Fibroblast of the aortic adventitia (primary cell): ENCODE results near the gene TMEM271. TPM values are rescaled to one million over a fixed set of nuclear protein-coding genes. Genes with fewer than 3 reads are reported as not detected.
A peak's percentile ranks its signal among the peaks of the same experiment; 100 is the strongest.

Experiments used
- DNase-seq: peaks from one replicate; pipeline ENCODE4 v3.0.0-alpha.2; 2010; ENCODE audit warnings: low read depth
- H3K4me3 ChIP-seq: 2 replicates; pipeline ENCODE4 v1.5.1; 2011; ENCODE audit warnings: low read depth, mild to moderate bottlenecking, control low read depth, low read length, moderate library complexity
- total RNA-seq: library from RNA; depleted of rRNA; stranded (reverse); fragments of >200 nt; gene quantifications from 2 replicates; pipeline ENCODE4 v1.2.3, GENCODE V29; 2012; ENCODE audit warnings: low replicate concordance
- TF ChIP-seq, protein P1 (sequence below): IDR thresholded peaks from 2 replicates; pipeline ENCODE4 v1.5.1; 2011; ENCODE audit warnings: mild to moderate bottlenecking, low read length, control low read depth, inconsistent platforms; ENCODE audit not compliant: insufficient read depth

TMEM271 gene
- total RNA-seq, 1 donor = not detected

- H3K4me3 ChIP-seq = no peak overlapping the region
- TF ChIP-seq, protein P1, sequence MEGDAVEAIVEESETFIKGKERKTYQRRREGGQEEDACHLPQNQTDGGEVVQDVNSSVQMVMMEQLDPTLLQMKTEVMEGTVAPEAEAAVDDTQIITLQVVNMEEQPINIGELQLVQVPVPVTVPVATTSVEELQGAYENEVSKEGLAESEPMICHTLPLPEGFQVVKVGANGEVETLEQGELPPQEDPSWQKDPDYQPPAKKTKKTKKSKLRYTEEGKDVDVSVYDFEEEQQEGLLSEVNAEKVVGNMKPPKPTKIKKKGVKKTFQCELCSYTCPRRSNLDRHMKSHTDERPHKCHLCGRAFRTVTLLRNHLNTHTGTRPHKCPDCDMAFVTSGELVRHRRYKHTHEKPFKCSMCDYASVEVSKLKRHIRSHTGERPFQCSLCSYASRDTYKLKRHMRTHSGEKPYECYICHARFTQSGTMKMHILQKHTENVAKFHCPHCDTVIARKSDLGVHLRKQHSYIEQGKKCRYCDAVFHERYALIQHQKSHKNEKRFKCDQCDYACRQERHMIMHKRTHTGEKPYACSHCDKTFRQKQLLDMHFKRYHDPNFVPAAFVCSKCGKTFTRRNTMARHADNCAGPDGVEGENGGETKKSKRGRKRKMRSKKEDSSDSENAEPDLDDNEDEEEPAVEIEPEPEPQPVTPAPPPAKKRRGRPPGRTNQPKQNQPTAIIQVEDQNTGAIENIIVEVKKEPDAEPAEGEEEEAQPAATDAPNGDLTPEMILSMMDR = no peak
- DNase-seq = no peak
Observed at GRCh38 chr4:578451-579443, 2.7 kb upstream of the TMEM271 start.

GRCh38 chr4:577499-578450 is 1.7 kb upstream of the TMEM271 start:
- DNase-seq = no peak
- H3K4me3 ChIP-seq = no peak overlapping the region
- TF ChIP-seq, protein P1 = no peak

DNA sequence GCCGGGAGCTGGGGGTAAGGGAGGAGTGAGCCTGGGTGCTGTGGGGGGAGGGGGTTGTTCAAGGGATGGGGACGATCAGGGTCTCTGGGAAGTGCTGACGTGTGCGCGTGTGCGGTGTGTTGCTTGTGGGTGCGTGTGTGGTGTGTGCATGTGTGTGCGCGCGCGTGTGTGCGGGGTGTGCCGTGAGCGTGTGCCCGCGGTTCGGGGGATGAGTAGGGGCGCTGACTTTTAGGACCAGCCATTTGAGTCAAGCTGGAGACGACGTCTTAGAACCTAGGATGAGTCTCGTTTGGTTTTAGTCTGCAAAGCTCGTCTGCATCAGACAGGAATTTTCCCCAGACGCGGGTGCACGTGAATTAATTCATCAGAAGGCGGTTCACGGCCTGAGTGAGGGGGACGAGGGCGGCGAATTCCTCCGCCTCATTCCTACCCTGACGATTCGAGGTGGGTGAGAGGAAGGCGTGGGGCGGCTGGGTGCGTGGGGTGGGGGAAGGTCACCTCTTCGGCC is 950 bp upstream of the TMEM271 start:
- H3K4me3 ChIP-seq = no peak overlapping the region
- TF ChIP-seq, protein P1 = no peak
- DNase-seq = no peak

DNA sequence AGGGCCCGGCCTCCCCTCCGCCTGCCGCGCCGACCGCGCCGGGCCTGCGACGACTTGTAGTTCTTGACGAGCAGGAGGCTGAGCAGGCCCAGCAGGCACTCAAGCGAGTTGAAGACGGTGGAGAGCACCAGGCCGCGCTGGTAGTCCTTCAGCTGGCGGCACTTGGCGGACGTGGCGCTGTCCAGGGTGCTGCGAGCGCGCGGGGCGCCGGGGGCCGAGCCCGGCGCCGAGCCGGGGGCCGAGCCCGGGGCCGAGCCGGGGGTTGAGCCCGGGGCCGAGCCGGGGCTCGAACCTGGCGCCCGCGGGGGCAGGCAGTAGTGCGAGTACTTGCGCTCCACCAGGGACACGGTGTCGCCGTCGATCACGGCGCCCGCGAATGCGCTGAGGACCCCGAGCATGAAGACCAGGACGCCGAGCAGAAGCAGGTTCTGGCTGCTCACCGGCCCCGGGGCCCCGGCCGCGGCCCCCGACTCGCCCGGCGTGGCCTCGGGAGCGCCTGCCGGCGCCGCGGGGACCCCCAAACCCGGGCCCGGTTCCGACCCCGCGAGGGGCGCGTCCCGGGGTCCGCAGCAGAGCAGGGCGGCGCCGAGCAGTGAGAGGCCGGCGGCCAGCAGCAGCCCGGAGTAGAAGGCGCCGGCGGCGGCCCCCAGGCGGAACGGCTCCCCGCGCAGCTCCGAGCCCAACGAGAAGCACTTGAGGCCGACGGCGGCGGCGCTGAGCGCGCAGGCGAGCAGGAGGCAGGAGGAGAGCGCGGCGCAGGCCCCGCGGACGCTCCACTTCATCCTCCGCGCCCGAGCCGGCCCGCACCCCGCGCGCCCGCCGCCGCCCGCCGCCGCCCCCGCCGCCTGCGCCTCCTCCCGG is 584 bp downstream of the TMEM271 start:
- DNase-seq = peak; percentile 48

DNA sequence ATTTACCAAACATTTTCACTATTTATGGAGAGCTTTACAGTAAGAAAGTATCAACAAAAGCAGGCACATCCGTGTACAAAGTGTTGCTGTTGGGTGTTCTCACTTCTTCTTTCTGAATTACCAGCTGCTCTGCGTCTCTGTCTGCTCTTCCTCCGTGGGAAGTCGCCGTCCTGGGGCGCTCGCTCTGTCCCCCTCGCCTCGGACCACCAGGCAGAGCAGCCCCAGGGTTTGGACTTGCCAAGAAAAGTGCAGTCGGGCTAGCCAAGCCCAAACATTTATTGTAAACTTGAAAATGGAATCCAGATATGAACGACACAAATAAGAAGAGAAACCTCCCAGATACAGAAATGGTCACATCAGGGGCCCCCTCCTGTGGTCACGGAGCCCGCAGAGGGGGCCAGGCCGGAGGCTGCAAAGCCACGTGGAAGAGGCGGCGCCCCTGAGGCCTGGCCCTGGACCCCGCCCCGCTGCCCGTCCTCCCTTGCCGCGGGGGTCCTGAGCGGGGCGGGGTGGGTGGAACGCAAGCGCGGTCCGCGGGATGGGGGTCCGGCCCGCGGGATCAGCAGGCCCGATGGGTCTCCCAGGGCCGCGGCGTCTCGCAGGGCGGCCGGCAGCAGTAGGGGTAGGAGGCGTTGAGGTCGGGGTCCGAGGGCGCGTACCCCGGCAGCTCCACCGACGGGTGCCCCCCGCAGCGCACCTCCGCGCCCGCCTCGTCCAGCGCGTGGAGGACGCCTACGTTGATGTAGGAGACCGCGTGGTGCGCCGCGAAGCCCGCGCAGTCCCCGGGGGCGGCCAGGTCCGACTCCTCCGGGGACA is 1.5 kb downstream of the TMEM271 start:
- no peak for DNase-seq
- no peak overlapping the region for H3K4me3 ChIP-seq
- TF ChIP-seq, protein P1 = no peak

More for the DNA sequence above, 584 bp downstream of the TMEM271 start:
- TF ChIP-seq, protein P1 = no peak
- H3K4me3 ChIP-seq = no peak overlapping the region
